ENCODE results near the gene VEZT.

- TF ChIP-seq CTCF (IDR thresholded peaks at IDR 0.05) (no peak), POLR2A (IDR thresholded peaks at IDR 0.05) (no peak), POLR2AphosphoS5 (IDR thresholded peaks at IDR 0.05) (no peak), EP300 (IDR thresholded peaks at IDR 0.05) (no peak)
Observed at GRCh38 chr12:95187865-95188415, 29.7 kb upstream of the VEZT start.

Data from suprapubic skin (tissue), 4 donors.